ENCODE results near the gene RIC1.

RIC1 gene

DNA sequence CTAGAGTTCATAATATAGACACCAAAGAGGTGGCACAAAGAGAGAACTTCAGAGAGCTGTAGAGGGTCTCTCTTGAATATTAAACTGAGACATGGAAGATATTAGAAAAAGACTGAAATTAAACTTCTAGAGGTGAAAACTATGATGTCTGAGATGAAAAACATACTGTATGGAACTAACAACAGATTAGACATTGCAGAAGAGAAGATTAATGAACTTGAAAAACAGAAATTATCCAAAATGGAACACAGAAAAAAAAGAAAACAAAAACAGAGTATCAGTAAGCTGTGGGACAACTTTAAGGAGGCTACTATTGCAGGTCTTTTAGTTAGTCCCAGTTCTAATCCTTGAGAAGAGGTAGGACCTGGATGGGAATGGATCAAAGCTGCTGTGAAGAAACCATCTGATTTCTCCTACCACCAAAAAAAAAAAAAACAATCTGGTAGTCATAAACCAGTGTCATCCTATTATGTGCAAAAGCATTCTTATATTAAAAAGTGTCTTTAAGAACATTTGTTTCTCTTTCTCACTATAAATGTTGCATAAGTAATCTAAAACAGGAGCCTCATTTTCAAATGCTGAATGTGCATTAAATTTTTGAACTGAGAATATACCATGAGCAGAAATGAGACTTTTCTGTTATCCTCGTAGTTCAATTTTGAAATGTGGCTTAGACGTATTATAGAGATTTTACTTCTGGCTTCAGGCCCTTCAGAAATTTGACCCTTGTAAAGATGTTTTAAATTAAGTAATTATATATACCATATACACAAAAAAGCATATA is 107.8 kb downstream of the RIC1 start:
- Histone ChIP-seq H3K36me3 (replicated peaks) (peaks cover 4% of the 10 kb centered on the region), H3K27ac (no peak overlapping the region), H3K4me3 (ENCODE audit: low read depth, low read length) (no peak overlapping the region), H3K27me3 (replicated peaks) (no peaks in the 10 kb centered on the region)
- no peak for DNase-seq
- TF ChIP-seq, protein P1, sequence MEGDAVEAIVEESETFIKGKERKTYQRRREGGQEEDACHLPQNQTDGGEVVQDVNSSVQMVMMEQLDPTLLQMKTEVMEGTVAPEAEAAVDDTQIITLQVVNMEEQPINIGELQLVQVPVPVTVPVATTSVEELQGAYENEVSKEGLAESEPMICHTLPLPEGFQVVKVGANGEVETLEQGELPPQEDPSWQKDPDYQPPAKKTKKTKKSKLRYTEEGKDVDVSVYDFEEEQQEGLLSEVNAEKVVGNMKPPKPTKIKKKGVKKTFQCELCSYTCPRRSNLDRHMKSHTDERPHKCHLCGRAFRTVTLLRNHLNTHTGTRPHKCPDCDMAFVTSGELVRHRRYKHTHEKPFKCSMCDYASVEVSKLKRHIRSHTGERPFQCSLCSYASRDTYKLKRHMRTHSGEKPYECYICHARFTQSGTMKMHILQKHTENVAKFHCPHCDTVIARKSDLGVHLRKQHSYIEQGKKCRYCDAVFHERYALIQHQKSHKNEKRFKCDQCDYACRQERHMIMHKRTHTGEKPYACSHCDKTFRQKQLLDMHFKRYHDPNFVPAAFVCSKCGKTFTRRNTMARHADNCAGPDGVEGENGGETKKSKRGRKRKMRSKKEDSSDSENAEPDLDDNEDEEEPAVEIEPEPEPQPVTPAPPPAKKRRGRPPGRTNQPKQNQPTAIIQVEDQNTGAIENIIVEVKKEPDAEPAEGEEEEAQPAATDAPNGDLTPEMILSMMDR (IDR thresholded peaks at IDR 0.05; ENCODE audit: low read depth, low read length, missing control alignments): no peak
- in situ Hi-C loops (cut with HindIII; ENCODE audit: low pct_ligation_motif_present, low sequenced_read_pairs): no loop called here

DNA sequence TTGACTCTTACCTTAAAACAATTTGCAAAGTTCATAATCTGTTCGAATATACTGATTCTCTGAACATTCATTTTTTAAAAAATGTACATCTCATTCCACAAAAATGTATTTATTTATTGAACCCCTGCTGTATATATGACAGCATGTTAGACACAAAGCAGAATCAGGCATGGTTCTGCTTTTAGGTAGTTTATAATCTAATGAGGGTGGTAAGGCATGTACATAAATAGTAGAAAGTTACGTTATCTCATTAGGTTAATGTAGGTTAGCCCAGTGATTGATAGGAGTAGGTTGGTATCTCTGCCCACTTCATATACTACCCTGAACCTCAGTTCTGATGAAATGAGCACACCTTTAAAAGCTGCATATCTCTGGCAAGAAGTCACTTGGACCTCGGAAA is 114.2 kb downstream of the RIC1 start:
- TF ChIP-seq, protein P1 (IDR thresholded peaks at IDR 0.05; ENCODE audit: low read depth, low read length, missing control alignments): no peak
- Histone ChIP-seq H3K36me3 (replicated peaks) (peaks cover 31% of the 10 kb centered on the region), H3K27me3 (replicated peaks) (no peaks in the 10 kb centered on the region), H3K27ac (no peak overlapping the region), H3K4me3 (ENCODE audit: low read depth, low read length) (no peak overlapping the region)
- in situ Hi-C loops (cut with HindIII; ENCODE audit: low pct_ligation_motif_present, low sequenced_read_pairs): no loop called here
- no peak for DNase-seq

DNA sequence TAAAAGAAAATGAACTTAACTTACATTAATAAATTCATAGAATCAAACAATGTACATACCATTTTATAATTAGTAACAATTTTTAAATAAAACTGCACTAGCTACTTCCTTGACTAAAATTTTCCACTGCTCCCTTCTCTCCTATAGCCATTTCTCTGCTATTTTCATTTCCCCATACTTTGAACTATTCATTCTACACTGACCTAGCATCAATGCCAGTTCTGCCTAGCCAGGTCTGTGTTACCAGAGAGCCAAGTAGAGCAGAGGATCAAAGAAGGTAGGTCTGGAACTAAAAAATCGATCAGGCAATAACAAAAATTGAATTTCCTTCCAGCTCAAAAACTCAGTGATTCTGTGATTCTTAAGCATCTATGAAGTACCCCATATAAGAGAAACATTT is 119.5 kb downstream of the RIC1 start:
- in situ Hi-C loops (cut with HindIII; ENCODE audit: low pct_ligation_motif_present, low sequenced_read_pairs): no loop called here
- Histone ChIP-seq H3K36me3 (replicated peaks) (peaks cover 20% of the 10 kb centered on the region), H3K4me3 (ENCODE audit: low read depth, low read length) (no peak overlapping the region), H3K27ac (no peak overlapping the region), H3K27me3 (replicated peaks) (no peaks in the 10 kb centered on the region)
- TF ChIP-seq, protein P1 (IDR thresholded peaks at IDR 0.05; ENCODE audit: low read depth, low read length, missing control alignments): no peak
- DNase-seq: no peak

DNA sequence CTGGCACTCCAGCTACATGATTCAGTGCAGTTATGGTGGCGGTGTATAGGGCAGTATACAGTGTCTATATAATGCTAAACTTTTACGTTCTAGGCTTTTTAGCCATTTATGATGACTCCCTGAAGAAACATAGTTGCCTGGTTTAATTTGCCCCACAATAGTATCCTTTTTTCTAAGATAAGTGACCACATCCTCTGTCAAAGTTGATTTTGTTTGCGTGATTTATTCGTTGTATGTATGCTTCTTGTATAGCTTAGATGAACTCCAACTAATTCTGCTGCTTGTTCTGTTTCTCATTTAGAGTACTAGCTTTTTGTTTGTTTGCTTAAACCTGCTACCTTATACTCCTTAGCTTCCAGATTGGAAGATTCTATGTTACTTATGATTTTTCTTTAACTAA is 120.4 kb downstream of the RIC1 start:
- Histone ChIP-seq H3K36me3 (replicated peaks) (peaks cover 15% of the 10 kb centered on the region), H3K27me3 (replicated peaks) (no peaks in the 10 kb centered on the region), H3K27ac (no peak overlapping the region), H3K4me3 (ENCODE audit: low read depth, low read length) (no peak overlapping the region)
- DNase-seq: no peak
- TF ChIP-seq, protein P1 (IDR thresholded peaks at IDR 0.05; ENCODE audit: low read depth, low read length, missing control alignments): no peak
- in situ Hi-C loops (cut with HindIII; ENCODE audit: low pct_ligation_motif_present, low sequenced_read_pairs): no loop called here

DNA sequence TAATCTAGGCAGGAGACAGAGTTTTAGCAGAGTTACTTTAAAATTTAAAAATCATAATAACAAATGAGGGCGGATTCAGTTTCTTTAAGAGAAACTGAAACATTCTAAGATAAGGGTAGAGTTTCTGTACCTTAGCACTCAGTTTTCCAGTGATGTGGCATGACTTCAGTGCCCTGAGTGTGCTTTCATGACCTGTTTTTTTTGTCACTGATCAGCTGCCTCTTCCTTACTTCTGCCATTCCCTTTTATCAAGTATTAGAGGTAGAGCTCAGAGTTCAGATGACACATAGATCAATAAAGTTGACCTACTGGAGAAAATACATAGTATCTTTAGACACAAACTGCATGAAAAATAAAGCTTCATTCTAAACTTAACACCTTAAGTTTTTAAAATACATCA is 121.7 kb downstream of the RIC1 start:
- in situ Hi-C loops (cut with HindIII; ENCODE audit: low pct_ligation_motif_present, low sequenced_read_pairs): no loop called here

More for the DNA sequence above, 121.7 kb downstream of the RIC1 start:
- TF ChIP-seq, protein P1 (IDR thresholded peaks at IDR 0.05; ENCODE audit: low read depth, low read length, missing control alignments): no peak
- H3K27ac ChIP-seq: no peak overlapping the region
- DNase-seq: no peak
- H3K36me3 ChIP-seq (replicated peaks): peaks cover 10% of the 10 kb centered on the region
- no peaks in the 10 kb centered on the region for H3K27me3 ChIP-seq (replicated peaks)
- H3K4me3 ChIP-seq (ENCODE audit: low read depth, low read length): no peak overlapping the region
